Effector CD8-positive, alpha-beta T cell (primary cell): ENCODE data around the gene MARCHF3.
"Not testable (repeated sequence)": the region's sequence is repeated elsewhere in the genome, so short reads cannot be mapped to it uniquely, and the experiment has no call there.

Experiments used
- DNase-seq: peaks from one replicate; lab custom pipeline; 2025; lab: John Stamatoyannopoulos, UW

MARCHF3 gene

GRCh38 chr5:126847456-126847820 is 182.9 kb downstream of the MARCHF3 start:
- no peak for DNase-seq

GRCh38 chr5:126846744-126847455 is 183.5 kb downstream of the MARCHF3 start:
- no peak for DNase-seq

GRCh38 chr5:126846344-126846743 is 184.0 kb downstream of the MARCHF3 start:
- no peak for DNase-seq

GRCh38 chr5:126845470-126846070 is 184.8 kb downstream of the MARCHF3 start:
- DNase-seq, result peak; percentile 12

GRCh38 chr5:126843375-126843774 is 187.0 kb downstream of the MARCHF3 start:
- not testable (repeated sequence) for DNase-seq

GRCh38 chr5:126839407-126839806 is 191.0 kb downstream of the MARCHF3 start:
- DNase-seq, result not testable (repeated sequence)

GRCh38 chr5:126837906-126838539 is 192.3 kb downstream of the MARCHF3 start:
- DNase-seq, result no peak

- DNase-seq, result no peak
These were observed 193.1 kb downstream of the MARCHF3 start for GRCh38 chr5:126837242-126837641.

GRCh38 chr5:126836778-126837177 is 193.6 kb downstream of the MARCHF3 start:
- no peak for DNase-seq

GRCh38 chr5:126831156-126831555 is 199.2 kb downstream of the MARCHF3 start:
- no peak for DNase-seq

- DNase-seq, result no peak
These were observed 200.3 kb downstream of the MARCHF3 start for GRCh38 chr5:126830061-126830460.

- no peak for DNase-seq
These were observed 201.3 kb downstream of the MARCHF3 start for GRCh38 chr5:126829098-126829497.

GRCh38 chr5:126826619-126827215 is 203.6 kb downstream of the MARCHF3 start:
- no peak for DNase-seq

GRCh38 chr5:126819253-126819652 is 211.1 kb downstream of the MARCHF3 start:
- DNase-seq, result no peak

- no peak for DNase-seq
These were observed 211.6 kb downstream of the MARCHF3 start for GRCh38 chr5:126818736-126819135.
